Measurements from ENCODE around the gene GPC6. TPM values are rescaled to one million over a fixed set of nuclear protein-coding genes. Genes with fewer than 3 reads are reported as not detected.

Gene GPC6
- polyA plus RNA-seq, 1 of the 3 experiments (the other 2 are of a cell fraction) = 6.7 TPM

DNA sequence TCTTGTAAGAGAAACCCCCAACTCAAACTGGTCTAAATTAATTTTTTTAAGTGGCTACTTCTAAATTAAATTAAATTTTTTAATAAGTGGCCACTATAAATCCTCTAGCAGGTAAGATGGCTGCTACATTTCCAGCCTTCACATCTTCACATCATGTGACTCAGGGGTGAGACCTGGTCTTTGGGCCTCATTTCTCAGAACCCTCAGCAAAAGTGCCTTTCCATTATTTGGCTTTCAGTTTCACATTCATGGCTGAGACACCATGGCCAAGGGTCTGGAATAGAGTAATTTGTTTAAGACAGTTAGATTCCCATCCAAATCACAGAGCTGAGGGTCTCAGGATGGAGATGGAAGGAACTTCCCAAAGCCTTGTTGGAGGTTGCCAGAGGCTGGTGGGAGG is 1205.4 kb downstream of the GPC6 start:
- Histone ChIP-seq H4K20me1 (ENCODE audit: insufficient read depth) (no peaks in the 10 kb centered on the region), H3K4me1 (ENCODE audit: control insufficient read depth in 1 of 2, insufficient read depth in 2 of 2, low read depth in 1 of 2, low read length in 1 of 2) (peaks cover 0 to 4% of the 10 kb centered on the region in 2 experiments; a peak in 2 of 4 replicates), H3K27ac (ENCODE audit: low read depth in 2 of 2, low read length in 1 of 2) (no peak overlapping the region), H3K36me3 (replicated peaks in 1 of 2; ENCODE audit: control insufficient read depth in 1 of 2, insufficient read depth in 2 of 2, low read length in 1 of 2) (no peaks in the 10 kb centered on the region), H3K9me3 (no peaks in the 10 kb centered on the region), H3K9me2 (no peaks in the 10 kb centered on the region), H2AFZ (ENCODE audit: low read depth) (no peak overlapping the region), H3K27me3 (ENCODE audit: insufficient read depth) (no peaks in the 10 kb centered on the region), H3K4me3 (ENCODE audit: low read depth in 2 of 2, low read length in 1 of 2) (no peak overlapping the region), H3K4me2 (no peak overlapping the region), H3K9ac (no peak overlapping the region), H3F3A (replicated peaks; ENCODE audit: insufficient read depth) (no peaks in the 10 kb centered on the region), H3K79me2 (ENCODE audit: insufficient read depth) (no peaks in the 10 kb centered on the region)
- ChIA-PET POLR2A (no interaction called here), CTCF (interaction anchor here (1.1 to 18.1 kb wide), 5 partner anchors 15 to 186 kb away, joined by 3 to 307 read pairs (median 3); no protein-coding TSS in a partner anchor)
- DNase-seq = no peak
- TF ChIP-seq, protein P1, sequence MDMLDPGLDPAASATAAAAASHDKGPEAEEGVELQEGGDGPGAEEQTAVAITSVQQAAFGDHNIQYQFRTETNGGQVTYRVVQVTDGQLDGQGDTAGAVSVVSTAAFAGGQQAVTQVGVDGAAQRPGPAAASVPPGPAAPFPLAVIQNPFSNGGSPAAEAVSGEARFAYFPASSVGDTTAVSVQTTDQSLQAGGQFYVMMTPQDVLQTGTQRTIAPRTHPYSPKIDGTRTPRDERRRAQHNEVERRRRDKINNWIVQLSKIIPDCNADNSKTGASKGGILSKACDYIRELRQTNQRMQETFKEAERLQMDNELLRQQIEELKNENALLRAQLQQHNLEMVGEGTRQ (IDR thresholded peaks at IDR 0.05; ENCODE audit: borderline replicate concordance, low read depth, low read length) = no peak
- no peak for TF ChIP-seq FOXM1 (IDR thresholded peaks at IDR 0.05; ENCODE audit: low read depth)

DNA sequence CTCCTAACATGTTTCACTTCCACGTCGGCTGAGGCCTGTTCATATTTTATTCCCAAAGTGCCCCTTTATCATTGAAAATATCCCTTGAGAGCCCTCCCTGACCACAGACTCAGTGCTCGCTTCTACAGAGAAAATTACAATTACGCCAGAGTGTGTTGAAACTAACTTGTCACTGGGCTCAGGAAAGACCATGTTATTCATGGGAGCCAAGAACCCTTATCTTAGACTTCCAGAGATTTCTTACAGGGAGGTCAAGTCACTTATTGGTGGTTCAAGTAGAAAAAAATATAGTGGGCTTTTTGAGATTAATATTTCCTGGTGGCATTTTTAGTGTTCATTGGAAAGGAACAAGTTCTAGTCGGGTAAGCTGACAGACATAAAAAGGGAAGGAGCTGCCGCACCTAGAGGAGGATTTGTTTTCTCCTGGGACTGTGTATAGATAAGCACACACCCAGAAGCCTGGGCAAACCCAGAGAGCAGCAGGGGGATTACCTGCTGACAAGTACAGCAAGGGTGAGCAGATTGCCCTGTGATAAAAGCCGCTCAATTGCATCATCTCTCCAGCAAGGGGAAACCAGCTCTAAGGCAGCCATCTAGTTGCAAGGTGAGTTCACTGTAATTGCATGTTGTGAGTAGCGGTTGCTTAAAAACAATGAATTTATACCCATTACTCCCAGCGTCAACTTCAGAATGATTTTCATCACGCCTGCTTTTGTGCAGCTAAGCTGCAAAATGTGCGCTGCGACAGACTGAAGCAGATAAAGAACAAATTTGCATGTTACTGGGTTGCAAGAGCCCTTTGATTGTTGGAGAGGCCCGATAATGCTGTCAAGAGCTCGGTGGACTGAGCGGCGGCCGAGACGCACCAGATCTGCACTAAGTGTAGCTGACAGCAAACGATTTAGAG is 1206.7 kb downstream of the GPC6 start:
- H3K9me3 ChIP-seq = no peaks in the 10 kb centered on the region
- no peak for DNase-seq
- H2AFZ ChIP-seq (ENCODE audit: low read depth) = no peak overlapping the region
- H3K4me1 ChIP-seq (ENCODE audit: control insufficient read depth in 1 of 2, insufficient read depth in 2 of 2, low read depth in 1 of 2, low read length in 1 of 2) = no peaks in the 10 kb centered on the region; a peak in 1 of 4 replicates
- H3K27ac ChIP-seq (ENCODE audit: low read depth in 2 of 2, low read length in 1 of 2) = no peak overlapping the region
- no peaks in the 10 kb centered on the region; the same call in 1 of the 2 replicates for H3K27me3 ChIP-seq (ENCODE audit: insufficient read depth)
- TF ChIP-seq, protein P2, sequence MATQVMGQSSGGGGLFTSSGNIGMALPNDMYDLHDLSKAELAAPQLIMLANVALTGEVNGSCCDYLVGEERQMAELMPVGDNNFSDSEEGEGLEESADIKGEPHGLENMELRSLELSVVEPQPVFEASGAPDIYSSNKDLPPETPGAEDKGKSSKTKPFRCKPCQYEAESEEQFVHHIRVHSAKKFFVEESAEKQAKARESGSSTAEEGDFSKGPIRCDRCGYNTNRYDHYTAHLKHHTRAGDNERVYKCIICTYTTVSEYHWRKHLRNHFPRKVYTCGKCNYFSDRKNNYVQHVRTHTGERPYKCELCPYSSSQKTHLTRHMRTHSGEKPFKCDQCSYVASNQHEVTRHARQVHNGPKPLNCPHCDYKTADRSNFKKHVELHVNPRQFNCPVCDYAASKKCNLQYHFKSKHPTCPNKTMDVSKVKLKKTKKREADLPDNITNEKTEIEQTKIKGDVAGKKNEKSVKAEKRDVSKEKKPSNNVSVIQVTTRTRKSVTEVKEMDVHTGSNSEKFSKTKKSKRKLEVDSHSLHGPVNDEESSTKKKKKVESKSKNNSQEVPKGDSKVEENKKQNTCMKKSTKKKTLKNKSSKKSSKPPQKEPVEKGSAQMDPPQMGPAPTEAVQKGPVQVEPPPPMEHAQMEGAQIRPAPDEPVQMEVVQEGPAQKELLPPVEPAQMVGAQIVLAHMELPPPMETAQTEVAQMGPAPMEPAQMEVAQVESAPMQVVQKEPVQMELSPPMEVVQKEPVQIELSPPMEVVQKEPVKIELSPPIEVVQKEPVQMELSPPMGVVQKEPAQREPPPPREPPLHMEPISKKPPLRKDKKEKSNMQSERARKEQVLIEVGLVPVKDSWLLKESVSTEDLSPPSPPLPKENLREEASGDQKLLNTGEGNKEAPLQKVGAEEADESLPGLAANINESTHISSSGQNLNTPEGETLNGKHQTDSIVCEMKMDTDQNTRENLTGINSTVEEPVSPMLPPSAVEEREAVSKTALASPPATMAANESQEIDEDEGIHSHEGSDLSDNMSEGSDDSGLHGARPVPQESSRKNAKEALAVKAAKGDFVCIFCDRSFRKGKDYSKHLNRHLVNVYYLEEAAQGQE (IDR thresholded peaks at IDR 0.05; ENCODE audit: low read depth, low read length) = no peak
- TF ChIP-seq RXRA (IDR thresholded peaks at IDR 0.05; ENCODE audit: borderline replicate concordance, low read depth) = no peak
- TF ChIP-seq TAF1 (IDR thresholded peaks at IDR 0.05; ENCODE audit: borderline replicate concordance, low read depth, low read length) = no peak
- TF ChIP-seq, protein P3, sequence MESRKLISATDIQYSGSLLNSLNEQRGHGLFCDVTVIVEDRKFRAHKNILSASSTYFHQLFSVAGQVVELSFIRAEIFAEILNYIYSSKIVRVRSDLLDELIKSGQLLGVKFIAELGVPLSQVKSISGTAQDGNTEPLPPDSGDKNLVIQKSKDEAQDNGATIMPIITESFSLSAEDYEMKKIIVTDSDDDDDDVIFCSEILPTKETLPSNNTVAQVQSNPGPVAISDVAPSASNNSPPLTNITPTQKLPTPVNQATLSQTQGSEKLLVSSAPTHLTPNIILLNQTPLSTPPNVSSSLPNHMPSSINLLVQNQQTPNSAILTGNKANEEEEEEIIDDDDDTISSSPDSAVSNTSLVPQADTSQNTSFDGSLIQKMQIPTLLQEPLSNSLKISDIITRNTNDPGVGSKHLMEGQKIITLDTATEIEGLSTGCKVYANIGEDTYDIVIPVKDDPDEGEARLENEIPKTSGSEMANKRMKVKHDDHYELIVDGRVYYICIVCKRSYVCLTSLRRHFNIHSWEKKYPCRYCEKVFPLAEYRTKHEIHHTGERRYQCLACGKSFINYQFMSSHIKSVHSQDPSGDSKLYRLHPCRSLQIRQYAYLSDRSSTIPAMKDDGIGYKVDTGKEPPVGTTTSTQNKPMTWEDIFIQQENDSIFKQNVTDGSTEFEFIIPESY (IDR thresholded peaks at IDR 0.05; ENCODE audit: borderline replicate concordance, low read depth) = no peak
- TF ChIP-seq, protein P1 (IDR thresholded peaks at IDR 0.05; ENCODE audit: borderline replicate concordance, low read depth, low read length) = no peak
- no peak for TF ChIP-seq FOXJ3 (CRISPR knock-in tag; IDR thresholded peaks at IDR 0.05)
- TF ChIP-seq, protein P4, sequence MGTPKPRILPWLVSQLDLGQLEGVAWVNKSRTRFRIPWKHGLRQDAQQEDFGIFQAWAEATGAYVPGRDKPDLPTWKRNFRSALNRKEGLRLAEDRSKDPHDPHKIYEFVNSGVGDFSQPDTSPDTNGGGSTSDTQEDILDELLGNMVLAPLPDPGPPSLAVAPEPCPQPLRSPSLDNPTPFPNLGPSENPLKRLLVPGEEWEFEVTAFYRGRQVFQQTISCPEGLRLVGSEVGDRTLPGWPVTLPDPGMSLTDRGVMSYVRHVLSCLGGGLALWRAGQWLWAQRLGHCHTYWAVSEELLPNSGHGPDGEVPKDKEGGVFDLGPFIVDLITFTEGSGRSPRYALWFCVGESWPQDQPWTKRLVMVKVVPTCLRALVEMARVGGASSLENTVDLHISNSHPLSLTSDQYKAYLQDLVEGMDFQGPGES (IDR thresholded peaks at IDR 0.05; ENCODE audit: low read depth, low read length) = no peak
- TF ChIP-seq, protein P5, sequence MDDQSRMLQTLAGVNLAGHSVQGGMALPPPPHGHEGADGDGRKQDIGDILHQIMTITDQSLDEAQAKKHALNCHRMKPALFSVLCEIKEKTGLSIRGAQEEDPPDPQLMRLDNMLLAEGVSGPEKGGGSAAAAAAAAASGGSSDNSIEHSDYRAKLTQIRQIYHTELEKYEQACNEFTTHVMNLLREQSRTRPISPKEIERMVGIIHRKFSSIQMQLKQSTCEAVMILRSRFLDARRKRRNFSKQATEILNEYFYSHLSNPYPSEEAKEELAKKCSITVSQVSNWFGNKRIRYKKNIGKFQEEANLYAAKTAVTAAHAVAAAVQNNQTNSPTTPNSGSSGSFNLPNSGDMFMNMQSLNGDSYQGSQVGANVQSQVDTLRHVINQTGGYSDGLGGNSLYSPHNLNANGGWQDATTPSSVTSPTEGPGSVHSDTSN (IDR thresholded peaks at IDR 0.05) = no peak
- TF ChIP-seq, protein P6, sequence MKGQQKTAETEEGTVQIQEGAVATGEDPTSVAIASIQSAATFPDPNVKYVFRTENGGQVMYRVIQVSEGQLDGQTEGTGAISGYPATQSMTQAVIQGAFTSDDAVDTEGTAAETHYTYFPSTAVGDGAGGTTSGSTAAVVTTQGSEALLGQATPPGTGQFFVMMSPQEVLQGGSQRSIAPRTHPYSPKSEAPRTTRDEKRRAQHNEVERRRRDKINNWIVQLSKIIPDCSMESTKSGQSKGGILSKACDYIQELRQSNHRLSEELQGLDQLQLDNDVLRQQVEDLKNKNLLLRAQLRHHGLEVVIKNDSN (IDR thresholded peaks at IDR 0.05; ENCODE audit: borderline replicate concordance, low read depth) = no peak
- ChIA-PET CTCF (interaction anchor here (0.7 to 18.1 kb wide), 5 partner anchors 9 to 185 kb away, joined by 3 to 307 read pairs (median 4); no protein-coding TSS in a partner anchor), POLR2A (no interaction called here)
- 87% methylated on average over 19 of the region's 19 CpGs for WGBS (ENCODE audit: low lambda C conversion rate)
- no peaks in the 10 kb centered on the region for H4K20me1 ChIP-seq (ENCODE audit: insufficient read depth)
- H3K4me2 ChIP-seq = no peak overlapping the region
- no peaks in the 10 kb centered on the region for H3F3A ChIP-seq (replicated peaks; ENCODE audit: insufficient read depth)
- no peak overlapping the region for H3K9ac ChIP-seq
- H3K79me2 ChIP-seq (ENCODE audit: insufficient read depth) = no peaks in the 10 kb centered on the region
- H3K9me2 ChIP-seq = no peaks in the 10 kb centered on the region
- H3K4me3 ChIP-seq (ENCODE audit: low read depth in 2 of 2, low read length in 1 of 2) = no peak overlapping the region
- no peaks in the 10 kb centered on the region for H3K36me3 ChIP-seq (replicated peaks in 1 of 2; ENCODE audit: control insufficient read depth in 1 of 2, insufficient read depth in 2 of 2, low read length in 1 of 2)
